HFFc6 (cell line): ENCODE data around the gene GPRIN3. TPM values are rescaled to one million over a fixed set of nuclear protein-coding genes. Genes with fewer than 3 reads are reported as not detected.

Experiments used
- DNase-seq: peaks from one replicate; pipeline ENCODE4 v3.0.0-alpha.2; 2018
- H3K27ac Mint-ChIP-seq: 2 replicates; pipeline ENCODE4 v1.8.0; 2020; ENCODE audit warnings: mild to moderate bottlenecking, mixed read lengths
- H3K27me3 Mint-ChIP-seq: 2 replicates; pipeline ENCODE4 v1.8.0; 2021; ENCODE audit warnings: mild to moderate bottlenecking, moderate library complexity, mixed read lengths; ENCODE audit not compliant: insufficient read depth
- H3K36me3 Mint-ChIP-seq: 2 replicates; pipeline ENCODE4 v1.8.0; 2021; ENCODE audit warnings: low read depth, mixed read lengths
- H3K4me1 Mint-ChIP-seq: 2 replicates; pipeline ENCODE4 v1.8.0; 2020; ENCODE audit warnings: low read depth, mixed read lengths
- H3K4me3 Mint-ChIP-seq: 2 replicates; pipeline ENCODE4 v1.8.0; 2020; ENCODE audit warnings: mild to moderate bottlenecking, moderate library complexity, mixed read lengths
- H3K9me3 Mint-ChIP-seq: 2 replicates; pipeline ENCODE4 v1.8.0; 2020; ENCODE audit warnings: mild to moderate bottlenecking, mixed read lengths
- total RNA-seq, 6 experiments: library from RNA; stranded (reverse); fragmentation: NEBNext Ultra II Directional; extraction: Animal tissue kit (Norgen Biotek cat#: 25700); gene quantifications; 2 replicates in 1 of 6; 3 replicates in 5 of 6; pipeline ENCODE4 v1.2.3, GENCODE V29; 2021
- TF ChIP-seq, protein P1 (sequence below): fragments of 200-600 bp; sonication (generic); IDR thresholded peaks from 2 replicates; pipeline ENCODE4 v1.5.0; 2021; ENCODE audit warnings: antibody characterized with exemption, mild to moderate bottlenecking

Gene GPRIN3
- total RNA-seq, 6 experiments from 2014 or later: under 0.01 to 0.28 (median 0.04) TPM

DNA sequence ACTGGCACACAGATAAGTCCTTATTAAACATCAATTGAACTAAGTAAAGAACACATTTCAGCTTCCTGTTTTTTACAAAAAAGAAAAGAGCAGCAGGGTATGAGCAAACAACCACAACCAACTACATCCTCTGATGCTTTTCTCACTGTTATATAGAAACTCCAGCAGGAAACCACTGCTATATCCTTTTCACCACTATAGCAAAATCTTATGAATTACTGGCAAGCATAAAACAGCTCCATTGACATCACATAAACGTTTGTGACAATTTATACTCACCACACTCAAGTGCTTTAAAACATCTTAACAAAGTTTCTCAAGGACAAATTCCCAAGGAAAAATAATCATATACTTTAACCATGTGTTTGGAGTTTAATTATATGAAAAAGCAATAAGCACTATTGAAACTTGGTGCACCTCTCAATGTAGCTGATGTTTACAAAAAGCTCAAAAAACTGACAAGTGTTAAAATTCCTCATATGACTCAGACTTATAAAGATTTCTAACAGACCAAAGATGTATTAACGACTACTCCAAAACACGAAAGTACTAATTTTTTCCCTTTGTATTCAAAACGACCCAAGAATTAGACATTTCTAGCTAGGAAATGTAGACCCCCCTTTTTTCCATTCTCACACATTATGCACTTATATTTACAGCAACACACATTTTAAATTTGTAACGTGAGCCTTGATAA, 12.9 kb downstream of the GPRIN3 start:
- H3K4me3 Mint-ChIP-seq: no peak overlapping the region
- H3K4me1 Mint-ChIP-seq: peaks cover 18% of the 10 kb centered on the region; the same call in 1 of the 2 replicates
- H3K27ac Mint-ChIP-seq: no peak overlapping the region
- TF ChIP-seq, protein P1, sequence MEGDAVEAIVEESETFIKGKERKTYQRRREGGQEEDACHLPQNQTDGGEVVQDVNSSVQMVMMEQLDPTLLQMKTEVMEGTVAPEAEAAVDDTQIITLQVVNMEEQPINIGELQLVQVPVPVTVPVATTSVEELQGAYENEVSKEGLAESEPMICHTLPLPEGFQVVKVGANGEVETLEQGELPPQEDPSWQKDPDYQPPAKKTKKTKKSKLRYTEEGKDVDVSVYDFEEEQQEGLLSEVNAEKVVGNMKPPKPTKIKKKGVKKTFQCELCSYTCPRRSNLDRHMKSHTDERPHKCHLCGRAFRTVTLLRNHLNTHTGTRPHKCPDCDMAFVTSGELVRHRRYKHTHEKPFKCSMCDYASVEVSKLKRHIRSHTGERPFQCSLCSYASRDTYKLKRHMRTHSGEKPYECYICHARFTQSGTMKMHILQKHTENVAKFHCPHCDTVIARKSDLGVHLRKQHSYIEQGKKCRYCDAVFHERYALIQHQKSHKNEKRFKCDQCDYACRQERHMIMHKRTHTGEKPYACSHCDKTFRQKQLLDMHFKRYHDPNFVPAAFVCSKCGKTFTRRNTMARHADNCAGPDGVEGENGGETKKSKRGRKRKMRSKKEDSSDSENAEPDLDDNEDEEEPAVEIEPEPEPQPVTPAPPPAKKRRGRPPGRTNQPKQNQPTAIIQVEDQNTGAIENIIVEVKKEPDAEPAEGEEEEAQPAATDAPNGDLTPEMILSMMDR: no peak
- H3K9me3 Mint-ChIP-seq: no peaks in the 10 kb centered on the region
- H3K36me3 Mint-ChIP-seq: no peaks in the 10 kb centered on the region
- DNase-seq: no peak
- H3K27me3 Mint-ChIP-seq: peaks cover 11% of the 10 kb centered on the region

- Mint-ChIP-seq H3K4me1 (peaks cover 10% of the 10 kb centered on the region; the same call in 1 of the 2 replicates), H3K4me3 (no peak overlapping the region), H3K27me3 (peaks cover 7% of the 10 kb centered on the region; the same call in 1 of the 2 replicates)
These were observed 14.3 kb downstream of the GPRIN3 start for GRCh38 chr4:89293299-89293698.

GRCh38 chr4:89290727-89291516, 16.7 kb downstream of the GPRIN3 start:
- Mint-ChIP-seq H3K27ac (no peak overlapping the region), H3K36me3 (no peaks in the 10 kb centered on the region), H3K4me1 (no peaks in the 10 kb centered on the region), H3K27me3 (peaks cover 8% of the 10 kb centered on the region), H3K9me3 (no peaks in the 10 kb centered on the region), H3K4me3 (no peak overlapping the region)
- TF ChIP-seq, protein P1: no peak
- no peak for DNase-seq

More at GRCh38 chr4:89293299-89293698, 14.3 kb downstream of the GPRIN3 start:
- TF ChIP-seq, protein P1: no peak
- no peak for DNase-seq
- H3K36me3 Mint-ChIP-seq: no peaks in the 10 kb centered on the region
- H3K9me3 Mint-ChIP-seq: no peaks in the 10 kb centered on the region
- no peak overlapping the region for H3K27ac Mint-ChIP-seq

DNA sequence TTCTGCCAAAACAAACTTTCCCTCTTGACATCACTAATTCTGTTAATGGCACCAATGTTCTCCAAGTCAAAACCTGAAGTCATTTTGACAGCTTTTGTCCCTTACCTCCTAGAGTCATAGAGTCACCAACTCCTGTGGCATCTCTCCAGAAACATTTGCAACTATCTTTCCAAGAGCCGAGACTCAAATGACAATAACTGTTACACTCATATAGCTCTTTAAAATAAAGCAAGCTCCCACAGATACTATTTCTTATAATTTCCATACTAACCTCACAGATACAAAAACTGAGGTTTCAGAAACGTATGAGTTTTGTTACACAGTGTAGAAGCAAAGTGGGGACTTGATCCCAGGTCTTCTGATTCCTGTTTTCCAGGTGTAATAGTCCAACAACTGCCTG, 18.3 kb downstream of the GPRIN3 start:
- no peak for DNase-seq
- Mint-ChIP-seq H3K9me3 (no peaks in the 10 kb centered on the region), H3K4me3 (no peak overlapping the region), H3K27me3 (peaks cover 4% of the 10 kb centered on the region), H3K36me3 (no peaks in the 10 kb centered on the region), H3K27ac (no peak overlapping the region), H3K4me1 (no peaks in the 10 kb centered on the region)
- TF ChIP-seq, protein P1: no peak

GRCh38 chr4:89288430-89288829, 19.2 kb downstream of the GPRIN3 start:
- no peaks in the 10 kb centered on the region for H3K36me3 Mint-ChIP-seq
- peaks cover 2% of the 10 kb centered on the region for H3K27me3 Mint-ChIP-seq
- H3K9me3 Mint-ChIP-seq: no peaks in the 10 kb centered on the region
- DNase-seq: no peak
- peaks cover 1% of the 10 kb centered on the region; the same call in 1 of the 2 replicates for H3K4me1 Mint-ChIP-seq
- TF ChIP-seq, protein P1: no peak
- H3K27ac Mint-ChIP-seq: no peak overlapping the region
- no peak overlapping the region for H3K4me3 Mint-ChIP-seq
